ENCODE results near the gene PRSS57. TPM values are rescaled to one million over a fixed set of nuclear protein-coding genes. Genes with fewer than 3 reads are reported as not detected.

The PRSS57 gene
- total and polyA plus RNA-seq, 2 of the 13 experiments (the other 11 are each of a cell fraction or from before 2014, with no cell fraction given): 0.12 TPM; not detected in 1

DNA sequence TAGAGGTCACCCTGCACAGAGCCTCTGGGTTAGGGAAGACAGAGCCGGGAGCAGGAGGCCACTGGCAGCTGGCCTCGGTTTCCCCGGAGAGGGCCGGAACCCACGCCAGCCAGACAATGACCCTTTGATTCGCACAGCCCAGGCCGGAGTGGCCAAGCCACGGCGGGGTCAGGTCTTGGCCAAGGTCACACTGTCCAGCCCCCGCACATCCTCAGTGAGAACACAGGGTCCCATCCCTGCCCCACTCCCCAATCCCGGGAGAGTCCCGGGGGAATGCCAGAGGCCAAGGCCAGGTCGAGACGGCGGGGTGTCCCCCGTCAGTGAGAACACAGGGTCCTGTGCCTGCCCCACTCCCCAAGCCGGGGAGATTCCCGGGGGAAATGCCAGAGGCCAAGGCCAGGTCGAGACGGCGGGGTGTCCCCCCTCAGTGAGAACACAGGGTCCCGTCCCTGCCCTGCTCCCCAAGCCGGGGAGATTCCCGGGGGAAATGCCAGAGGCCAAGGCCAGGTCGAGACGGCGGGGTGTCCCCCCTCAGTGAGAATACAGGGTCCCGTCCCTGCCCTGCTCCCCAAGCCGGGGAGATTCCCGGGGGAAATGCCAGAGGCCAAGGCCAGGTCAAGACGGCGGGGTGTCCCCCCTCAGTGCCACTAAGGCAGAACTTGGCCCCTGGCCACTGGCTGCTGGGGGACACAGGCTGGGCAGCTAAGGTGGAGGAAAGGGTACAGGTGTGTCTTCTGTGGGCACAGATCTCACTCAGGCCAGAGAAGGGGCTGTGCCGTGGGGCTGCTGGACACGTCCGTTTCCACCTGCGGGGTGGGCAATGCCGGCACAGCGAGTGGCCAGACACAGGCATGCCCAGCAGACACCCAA, 20.7 kb downstream of the PRSS57 start (continued):
- TF ChIP-seq, protein P1, sequence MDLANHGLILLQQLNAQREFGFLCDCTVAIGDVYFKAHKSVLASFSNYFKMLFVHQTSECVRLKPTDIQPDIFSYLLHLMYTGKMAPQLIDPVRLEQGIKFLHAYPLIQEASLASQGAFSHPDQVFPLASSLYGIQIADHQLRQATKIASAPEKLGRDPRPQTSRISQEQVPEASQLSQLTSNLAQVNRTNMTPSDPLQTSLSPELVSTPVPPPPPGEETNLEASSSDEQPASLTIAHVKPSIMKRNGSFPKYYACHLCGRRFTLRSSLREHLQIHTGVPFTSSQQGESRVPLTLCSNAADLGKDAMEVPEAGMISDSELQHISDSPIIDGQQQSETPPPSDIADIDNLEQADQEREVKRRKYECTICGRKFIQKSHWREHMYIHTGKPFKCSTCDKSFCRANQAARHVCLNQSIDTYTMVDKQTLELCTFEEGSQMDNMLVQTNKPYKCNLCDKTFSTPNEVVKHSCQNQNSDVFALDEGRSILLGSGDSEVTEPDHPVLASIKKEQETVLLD (CRISPR knock-in tag; IDR thresholded peaks at IDR 0.05; ENCODE audit: low read depth): no peak
- no peak for TF ChIP-seq CENPT (CRISPR knock-in tag; IDR thresholded peaks at IDR 0.05; ENCODE audit: low read depth)
- TF ChIP-seq NCOR1 (IDR thresholded peaks at IDR 0.05; ENCODE audit: borderline replicate concordance, low read length): peak; percentile 57; the same call in 1 of the 2 replicates
- peak; percentile 25 for TF ChIP-seq GATAD2A (CRISPR knock-in tag; IDR thresholded peaks at IDR 0.05)
- TF ChIP-seq, protein P2, sequence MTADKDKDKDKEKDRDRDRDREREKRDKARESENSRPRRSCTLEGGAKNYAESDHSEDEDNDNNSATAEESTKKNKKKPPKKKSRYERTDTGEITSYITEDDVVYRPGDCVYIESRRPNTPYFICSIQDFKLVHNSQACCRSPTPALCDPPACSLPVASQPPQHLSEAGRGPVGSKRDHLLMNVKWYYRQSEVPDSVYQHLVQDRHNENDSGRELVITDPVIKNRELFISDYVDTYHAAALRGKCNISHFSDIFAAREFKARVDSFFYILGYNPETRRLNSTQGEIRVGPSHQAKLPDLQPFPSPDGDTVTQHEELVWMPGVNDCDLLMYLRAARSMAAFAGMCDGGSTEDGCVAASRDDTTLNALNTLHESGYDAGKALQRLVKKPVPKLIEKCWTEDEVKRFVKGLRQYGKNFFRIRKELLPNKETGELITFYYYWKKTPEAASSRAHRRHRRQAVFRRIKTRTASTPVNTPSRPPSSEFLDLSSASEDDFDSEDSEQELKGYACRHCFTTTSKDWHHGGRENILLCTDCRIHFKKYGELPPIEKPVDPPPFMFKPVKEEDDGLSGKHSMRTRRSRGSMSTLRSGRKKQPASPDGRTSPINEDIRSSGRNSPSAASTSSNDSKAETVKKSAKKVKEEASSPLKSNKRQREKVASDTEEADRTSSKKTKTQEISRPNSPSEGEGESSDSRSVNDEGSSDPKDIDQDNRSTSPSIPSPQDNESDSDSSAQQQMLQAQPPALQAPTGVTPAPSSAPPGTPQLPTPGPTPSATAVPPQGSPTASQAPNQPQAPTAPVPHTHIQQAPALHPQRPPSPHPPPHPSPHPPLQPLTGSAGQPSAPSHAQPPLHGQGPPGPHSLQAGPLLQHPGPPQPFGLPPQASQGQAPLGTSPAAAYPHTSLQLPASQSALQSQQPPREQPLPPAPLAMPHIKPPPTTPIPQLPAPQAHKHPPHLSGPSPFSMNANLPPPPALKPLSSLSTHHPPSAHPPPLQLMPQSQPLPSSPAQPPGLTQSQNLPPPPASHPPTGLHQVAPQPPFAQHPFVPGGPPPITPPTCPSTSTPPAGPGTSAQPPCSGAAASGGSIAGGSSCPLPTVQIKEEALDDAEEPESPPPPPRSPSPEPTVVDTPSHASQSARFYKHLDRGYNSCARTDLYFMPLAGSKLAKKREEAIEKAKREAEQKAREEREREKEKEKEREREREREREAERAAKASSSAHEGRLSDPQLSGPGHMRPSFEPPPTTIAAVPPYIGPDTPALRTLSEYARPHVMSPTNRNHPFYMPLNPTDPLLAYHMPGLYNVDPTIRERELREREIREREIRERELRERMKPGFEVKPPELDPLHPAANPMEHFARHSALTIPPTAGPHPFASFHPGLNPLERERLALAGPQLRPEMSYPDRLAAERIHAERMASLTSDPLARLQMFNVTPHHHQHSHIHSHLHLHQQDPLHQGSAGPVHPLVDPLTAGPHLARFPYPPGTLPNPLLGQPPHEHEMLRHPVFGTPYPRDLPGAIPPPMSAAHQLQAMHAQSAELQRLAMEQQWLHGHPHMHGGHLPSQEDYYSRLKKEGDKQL (CRISPR knock-in tag; IDR thresholded peaks at IDR 0.05; ENCODE audit: low read depth): no peak
- no peak for TF ChIP-seq KDM1A (CRISPR knock-in tag; IDR thresholded peaks at IDR 0.05)
- TF ChIP-seq, protein P3, sequence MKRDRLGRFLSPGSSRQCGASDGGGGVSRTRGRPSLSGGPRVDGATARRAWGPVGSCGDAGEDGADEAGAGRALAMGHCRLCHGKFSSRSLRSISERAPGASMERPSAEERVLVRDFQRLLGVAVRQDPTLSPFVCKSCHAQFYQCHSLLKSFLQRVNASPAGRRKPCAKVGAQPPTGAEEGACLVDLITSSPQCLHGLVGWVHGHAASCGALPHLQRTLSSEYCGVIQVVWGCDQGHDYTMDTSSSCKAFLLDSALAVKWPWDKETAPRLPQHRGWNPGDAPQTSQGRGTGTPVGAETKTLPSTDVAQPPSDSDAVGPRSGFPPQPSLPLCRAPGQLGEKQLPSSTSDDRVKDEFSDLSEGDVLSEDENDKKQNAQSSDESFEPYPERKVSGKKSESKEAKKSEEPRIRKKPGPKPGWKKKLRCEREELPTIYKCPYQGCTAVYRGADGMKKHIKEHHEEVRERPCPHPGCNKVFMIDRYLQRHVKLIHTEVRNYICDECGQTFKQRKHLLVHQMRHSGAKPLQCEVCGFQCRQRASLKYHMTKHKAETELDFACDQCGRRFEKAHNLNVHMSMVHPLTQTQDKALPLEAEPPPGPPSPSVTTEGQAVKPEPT (CRISPR knock-in tag; IDR thresholded peaks at IDR 0.05; ENCODE audit: low read depth): no peak
- TF ChIP-seq, protein P4, sequence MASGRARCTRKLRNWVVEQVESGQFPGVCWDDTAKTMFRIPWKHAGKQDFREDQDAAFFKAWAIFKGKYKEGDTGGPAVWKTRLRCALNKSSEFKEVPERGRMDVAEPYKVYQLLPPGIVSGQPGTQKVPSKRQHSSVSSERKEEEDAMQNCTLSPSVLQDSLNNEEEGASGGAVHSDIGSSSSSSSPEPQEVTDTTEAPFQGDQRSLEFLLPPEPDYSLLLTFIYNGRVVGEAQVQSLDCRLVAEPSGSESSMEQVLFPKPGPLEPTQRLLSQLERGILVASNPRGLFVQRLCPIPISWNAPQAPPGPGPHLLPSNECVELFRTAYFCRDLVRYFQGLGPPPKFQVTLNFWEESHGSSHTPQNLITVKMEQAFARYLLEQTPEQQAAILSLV (CRISPR knock-in tag; IDR thresholded peaks at IDR 0.05; ENCODE audit: borderline replicate concordance): no peak
- no peak for TF ChIP-seq EHMT2 (IDR thresholded peaks at IDR 0.05; ENCODE audit: borderline replicate concordance, low read depth, low read length)
- TF ChIP-seq FOXK2 (IDR thresholded peaks at IDR 0.05): no peak
- TF ChIP-seq SOX6 (IDR thresholded peaks at IDR 0.05): no peak
- peak; percentile 44; the same call in 1 of the 2 replicates for TF ChIP-seq SOX6 (CRISPR knock-in tag; IDR thresholded peaks at IDR 0.05)
- no peak for TF ChIP-seq NR2F2 (IDR thresholded peaks at IDR 0.05; ENCODE audit: borderline replicate concordance, low read depth)
- TF ChIP-seq, protein P5, sequence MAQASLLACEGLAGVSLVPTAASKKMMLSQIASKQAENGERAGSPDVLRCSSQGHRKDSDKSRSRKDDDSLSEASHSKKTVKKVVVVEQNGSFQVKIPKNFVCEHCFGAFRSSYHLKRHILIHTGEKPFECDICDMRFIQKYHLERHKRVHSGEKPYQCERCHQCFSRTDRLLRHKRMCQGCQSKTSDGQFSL (CRISPR knock-in tag; IDR thresholded peaks at IDR 0.05): no peak
- TF ChIP-seq HDAC1 (CRISPR knock-in tag; IDR thresholded peaks at IDR 0.05): peak; percentile 33; the same call in 1 of the 2 replicates
- peak; percentile 53; the same call in 1 of the 2 replicates for TF ChIP-seq NCOA2 (CRISPR knock-in tag; IDR thresholded peaks at IDR 0.05)
- TF ChIP-seq NFKB2 (CRISPR knock-in tag; IDR thresholded peaks at IDR 0.05; ENCODE audit: borderline replicate concordance): 0 out of 2 replicates have a peak, but pooled peaks have one; percentile 10
- 0 out of 2 replicates have a peak, but pooled peaks have one; percentile 36 for TF ChIP-seq HIVEP1 (CRISPR knock-in tag; IDR thresholded peaks at IDR 0.05)
- no peak for TF ChIP-seq ELF4 (CRISPR knock-in tag; IDR thresholded peaks at IDR 0.05; ENCODE audit: borderline replicate concordance)

All from HepG2 (cell line).